Astrocyte (in vitro differentiated cells and primary cell): Measurements from ENCODE around the gene ATP8A1. TPM values are rescaled to one million over a fixed set of nuclear protein-coding genes. Genes with fewer than 3 reads are reported as not detected.

Source experiments
- DNase-seq: peaks from one replicate; pipeline ENCODE4 v3.0.0-alpha.2; 2010; ENCODE audit warnings: low read depth
- FAIRE-seq: peaks from 2 replicates; lab custom pipeline; 2011; peaks lifted over from hg19 to GRCh38; lab: Jason Lieb, UNC
- H2AFZ ChIP-seq: 2 replicates; pipeline ENCODE4 v1.6.0; 2012; ENCODE audit warnings: low read depth, low read length, inconsistent platforms
- H3K27ac ChIP-seq: 2 replicates; pipeline ENCODE4 v1.5.1; 2011; ENCODE audit warnings: low read depth, low read length, inconsistent platforms
- H3K27me3 ChIP-seq: 2 replicates; pipeline ENCODE4 v1.6.0; 2011; ENCODE audit warnings: low read length, inconsistent platforms; ENCODE audit not compliant: insufficient read depth
- H3K36me3 ChIP-seq: 2 replicates; pipeline ENCODE4 v1.5.1; 2011; ENCODE audit warnings: low read length, inconsistent platforms; ENCODE audit not compliant: insufficient read depth
- H3K4me1 ChIP-seq: 2 replicates; pipeline ENCODE4 v1.5.1; 2011; ENCODE audit warnings: low read length, inconsistent platforms; ENCODE audit not compliant: insufficient read depth
- H3K4me2 ChIP-seq: 2 replicates; pipeline ENCODE4 v1.6.0; 2012; ENCODE audit warnings: low read length, inconsistent platforms
- H3K4me3 ChIP-seq: 2 replicates; pipeline ENCODE4 v1.5.1; 2011; ENCODE audit warnings: low read depth, mild to moderate bottlenecking, low read length, inconsistent platforms; ENCODE audit not compliant: insufficient read depth
- H3K79me2 ChIP-seq: 2 replicates; pipeline ENCODE4 v1.6.0; 2012; ENCODE audit warnings: mild to moderate bottlenecking, low read length, inconsistent platforms; ENCODE audit not compliant: insufficient read depth
- H3K9ac ChIP-seq: 2 replicates; pipeline ENCODE4 v1.6.0; 2012; ENCODE audit warnings: mild to moderate bottlenecking, low read length, inconsistent platforms
- H3K9me3 ChIP-seq: 2 replicates; pipeline ENCODE4 v1.5.1; 2012; ENCODE audit warnings: low read depth, mild to moderate bottlenecking, low read length, inconsistent platforms; ENCODE audit not compliant: insufficient read depth
- H4K20me1 ChIP-seq: 2 replicates; pipeline ENCODE4 v1.6.0; 2012; ENCODE audit warnings: low read length, inconsistent platforms; ENCODE audit not compliant: insufficient read depth
- H3K27ac Mint-ChIP-seq: one replicate; pipeline ENCODE4 v1.8.0; 2021; ENCODE audit warnings: mild to moderate bottlenecking, mixed read lengths; ENCODE audit not compliant: unreplicated experiment
- H3K27me3 Mint-ChIP-seq: one replicate; pipeline ENCODE4 v1.8.0; 2021; ENCODE audit warnings: low read depth, mixed read lengths; ENCODE audit not compliant: unreplicated experiment
- H3K36me3 Mint-ChIP-seq: one replicate; pipeline ENCODE4 v1.8.0; 2021; ENCODE audit warnings: low read depth, mixed read lengths; ENCODE audit not compliant: unreplicated experiment
- H3K4me1 Mint-ChIP-seq: one replicate; pipeline ENCODE4 v1.8.0; 2021; ENCODE audit warnings: low read depth, mixed read lengths; ENCODE audit not compliant: unreplicated experiment
- H3K4me3 Mint-ChIP-seq: one replicate; pipeline ENCODE4 v1.8.0; 2021; ENCODE audit warnings: mild to moderate bottlenecking, moderate library complexity, mixed read lengths; ENCODE audit not compliant: unreplicated experiment
- H3K9me3 Mint-ChIP-seq: one replicate; pipeline ENCODE4 v1.8.0; 2021; ENCODE audit warnings: mild to moderate bottlenecking, mixed read lengths; ENCODE audit not compliant: unreplicated experiment
- EZH2 ChIP-seq: IDR thresholded peaks from 2 replicates; pipeline ENCODE4 v1.6.1; 2012; ENCODE audit warnings: mild to moderate bottlenecking, low read length, inconsistent platforms; ENCODE audit not compliant: insufficient read depth
- total RNA-seq: library from RNA; stranded (reverse); gene quantifications from 2 replicates; pipeline ENCODE4 v1.2.1, GENCODE V29; 2021
- TF ChIP-seq, protein P1 (sequence below): IDR thresholded peaks from 2 replicates; pipeline ENCODE4 v1.5.1; 2011; ENCODE audit warnings: low read depth, mild to moderate bottlenecking, inconsistent platforms, low read length, moderate library complexity; ENCODE audit not compliant: insufficient read depth

The ATP8A1 gene
- total RNA-seq, 1 donor from 2014 or later, result 2.9 TPM

DNA sequence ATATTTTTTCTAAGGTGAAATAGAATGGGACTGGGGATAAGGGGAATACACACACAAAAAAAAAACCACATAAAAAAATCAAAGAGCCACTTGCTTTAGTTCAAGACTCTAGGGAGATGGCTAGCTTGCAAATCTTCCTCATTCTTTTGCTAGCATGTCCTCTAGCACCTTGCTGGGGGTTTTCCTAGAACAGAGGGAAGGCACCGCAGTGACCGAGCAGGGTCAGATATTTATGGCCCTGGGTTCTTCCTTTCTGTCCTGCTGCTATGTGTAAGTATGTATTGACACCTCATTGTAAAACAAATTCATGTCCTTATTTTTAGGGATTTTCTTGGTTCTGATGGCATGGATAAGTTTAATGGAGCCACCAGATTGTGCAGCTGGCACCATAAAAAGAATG lies 178.4 kb downstream of the ATP8A1 start:
- Histone ChIP-seq H2AFZ (no peak overlapping the region), H3K4me3 (no peak overlapping the region), H3K27ac (no peak overlapping the region), H3K27me3 (no peaks in the 10 kb centered on the region), H3K9me3 (no peaks in the 10 kb centered on the region), H3K79me2 (no peaks in the 10 kb centered on the region), H3K36me3 (no peaks in the 10 kb centered on the region), H3K4me1 (no peaks in the 10 kb centered on the region), H3K9ac (no peak overlapping the region), H4K20me1 (no peaks in the 10 kb centered on the region), H3K4me2 (no peak overlapping the region)
- H3K27ac Mint-ChIP-seq, result no peak overlapping the region
- no peak for FAIRE-seq
- DNase-seq, result no peak
- no peaks in the 10 kb centered on the region for H3K36me3 Mint-ChIP-seq
- peaks cover 3% of the 10 kb centered on the region for H3K4me1 Mint-ChIP-seq
- no peak overlapping the region for H3K4me3 Mint-ChIP-seq
- peaks cover 2% of the 10 kb centered on the region for H3K27me3 Mint-ChIP-seq
- TF ChIP-seq, protein P1, sequence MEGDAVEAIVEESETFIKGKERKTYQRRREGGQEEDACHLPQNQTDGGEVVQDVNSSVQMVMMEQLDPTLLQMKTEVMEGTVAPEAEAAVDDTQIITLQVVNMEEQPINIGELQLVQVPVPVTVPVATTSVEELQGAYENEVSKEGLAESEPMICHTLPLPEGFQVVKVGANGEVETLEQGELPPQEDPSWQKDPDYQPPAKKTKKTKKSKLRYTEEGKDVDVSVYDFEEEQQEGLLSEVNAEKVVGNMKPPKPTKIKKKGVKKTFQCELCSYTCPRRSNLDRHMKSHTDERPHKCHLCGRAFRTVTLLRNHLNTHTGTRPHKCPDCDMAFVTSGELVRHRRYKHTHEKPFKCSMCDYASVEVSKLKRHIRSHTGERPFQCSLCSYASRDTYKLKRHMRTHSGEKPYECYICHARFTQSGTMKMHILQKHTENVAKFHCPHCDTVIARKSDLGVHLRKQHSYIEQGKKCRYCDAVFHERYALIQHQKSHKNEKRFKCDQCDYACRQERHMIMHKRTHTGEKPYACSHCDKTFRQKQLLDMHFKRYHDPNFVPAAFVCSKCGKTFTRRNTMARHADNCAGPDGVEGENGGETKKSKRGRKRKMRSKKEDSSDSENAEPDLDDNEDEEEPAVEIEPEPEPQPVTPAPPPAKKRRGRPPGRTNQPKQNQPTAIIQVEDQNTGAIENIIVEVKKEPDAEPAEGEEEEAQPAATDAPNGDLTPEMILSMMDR, result no peak
- TF ChIP-seq EZH2, result no peak
- H3K9me3 Mint-ChIP-seq, result no peaks in the 10 kb centered on the region

DNA sequence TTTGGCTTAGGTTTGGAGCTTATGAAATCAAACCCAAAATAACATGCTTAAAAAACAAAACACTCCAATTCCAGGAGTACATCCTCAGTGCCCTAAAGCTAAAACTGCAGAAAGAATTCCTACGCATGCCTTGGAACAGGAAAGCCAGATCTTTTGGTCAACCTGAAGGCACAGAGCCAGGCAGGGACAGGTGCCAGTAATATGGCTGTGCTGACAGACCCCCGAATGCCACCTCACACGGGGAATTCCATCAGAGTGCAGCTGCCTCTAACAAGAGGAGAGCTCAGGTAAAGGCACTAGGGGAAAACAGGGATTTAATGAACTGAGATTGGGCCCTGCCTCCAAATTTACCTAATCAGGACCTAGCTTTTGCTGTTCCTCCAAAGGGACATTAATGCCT lies 182.5 kb downstream of the ATP8A1 start:
- Histone ChIP-seq H3K9ac (no peak overlapping the region), H3K9me3 (no peaks in the 10 kb centered on the region), H3K36me3 (no peaks in the 10 kb centered on the region), H3K27ac (no peak overlapping the region), H3K4me2 (no peak overlapping the region), H4K20me1 (no peaks in the 10 kb centered on the region), H3K4me3 (no peak overlapping the region), H3K27me3 (no peaks in the 10 kb centered on the region), H3K4me1 (no peaks in the 10 kb centered on the region), H2AFZ (no peak overlapping the region), H3K79me2 (no peaks in the 10 kb centered on the region)
- no peaks in the 10 kb centered on the region for H3K4me1 Mint-ChIP-seq
- no peak overlapping the region for H3K4me3 Mint-ChIP-seq
- no peak overlapping the region for H3K27ac Mint-ChIP-seq
- no peak for DNase-seq
- no peaks in the 10 kb centered on the region for H3K9me3 Mint-ChIP-seq
- no peak for FAIRE-seq
- TF ChIP-seq EZH2, result no peak
- TF ChIP-seq, protein P1, result no peak
- no peaks in the 10 kb centered on the region for H3K36me3 Mint-ChIP-seq
- H3K27me3 Mint-ChIP-seq, result peaks cover 2% of the 10 kb centered on the region

DNA sequence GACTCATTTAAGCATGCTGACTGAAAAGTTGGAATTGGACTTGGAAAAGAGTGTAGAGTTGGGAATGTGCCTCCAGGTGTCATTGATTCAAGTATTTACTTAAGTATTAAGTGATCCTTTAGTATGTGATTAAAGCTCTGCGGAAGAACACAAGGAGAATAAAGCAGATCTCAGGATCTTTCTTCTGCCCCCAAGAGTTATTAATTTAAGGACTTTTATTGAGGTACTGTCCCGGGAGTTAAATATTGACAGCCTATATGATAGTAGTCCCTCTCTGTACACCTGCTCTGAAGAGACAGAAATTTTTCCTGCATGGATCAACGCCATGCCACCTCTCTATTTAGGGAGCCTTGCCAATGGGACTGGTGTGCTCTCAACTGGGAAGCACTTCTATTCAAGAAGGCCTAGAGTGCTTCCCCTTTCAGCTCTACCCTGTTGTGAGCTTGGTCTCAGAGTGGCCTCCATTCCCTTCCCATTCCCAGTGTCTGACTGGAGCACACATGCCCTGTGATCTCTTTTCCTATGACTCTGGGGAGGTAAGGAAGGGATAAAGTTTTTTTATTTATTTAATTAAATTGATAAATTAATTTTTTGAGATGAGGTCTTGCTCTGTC lies 183.7 kb downstream of the ATP8A1 start:
- no peak overlapping the region for H3K9ac ChIP-seq
- H3K4me1 ChIP-seq, result no peaks in the 10 kb centered on the region
- no peak overlapping the region for H3K27ac ChIP-seq
- H2AFZ ChIP-seq, result no peak overlapping the region
- H3K79me2 ChIP-seq, result no peaks in the 10 kb centered on the region
- no peaks in the 10 kb centered on the region for H3K9me3 ChIP-seq
- DNase-seq, result no peak
- Mint-ChIP-seq H3K9me3 (no peaks in the 10 kb centered on the region), H3K4me3 (no peak overlapping the region), H3K27me3 (peaks cover 2% of the 10 kb centered on the region), H3K4me1 (no peaks in the 10 kb centered on the region), H3K36me3 (no peaks in the 10 kb centered on the region), H3K27ac (no peak overlapping the region)
- no peaks in the 10 kb centered on the region for H3K27me3 ChIP-seq
- no peaks in the 10 kb centered on the region for H4K20me1 ChIP-seq
- H3K36me3 ChIP-seq, result no peaks in the 10 kb centered on the region
- TF ChIP-seq EZH2, result no peak
- TF ChIP-seq, protein P1, result no peak
- H3K4me3 ChIP-seq, result no peak overlapping the region
- no peak overlapping the region for H3K4me2 ChIP-seq
- FAIRE-seq, result no peak
